WERI-Rb-1 (cell line): ENCODE measurements around the gene TPM1.

Source experiments
- DNase-seq: peaks from one replicate; pipeline ENCODE4 v3.0.0-alpha.2; 2020
- H3K27ac ChIP-seq: fragments of 250-450 bp; sonication (Bioruptor Pico); 2 replicates; pipeline ENCODE4 v1.5.1; 2020; ENCODE audit warnings: mild to moderate bottlenecking, moderate library complexity
- H3K27me3 ChIP-seq: fragments of 250-450 bp; sonication (Bioruptor Pico); 2 replicates; pipeline ENCODE4 v1.5.1; 2021; ENCODE audit warnings: mild to moderate bottlenecking, low read depth, moderate library complexity; ENCODE audit not compliant: insufficient read depth, severe bottlenecking
- H3K36me3 ChIP-seq: fragments of 250-450 bp; sonication (Bioruptor Pico); 2 replicates; pipeline ENCODE4 v1.5.1; 2020; ENCODE audit warnings: mild to moderate bottlenecking, moderate library complexity
- H3K4me3 ChIP-seq: 2 replicates; pipeline ENCODE4 v1.5.1; 2011; ENCODE audit warnings: low read depth, mild to moderate bottlenecking, control low read depth, low read length
- H3K9me3 ChIP-seq: fragments of 250-450 bp; sonication (Bioruptor Pico); 2 replicates; pipeline ENCODE4 v1.5.1; 2021; ENCODE audit warnings: mild to moderate bottlenecking, moderate library complexity; ENCODE audit not compliant: severe bottlenecking
- TF ChIP-seq, protein P1 (sequence below): IDR thresholded peaks from 2 replicates; pipeline ENCODE4 v1.5.1; 2011; ENCODE audit warnings: low read depth, mild to moderate bottlenecking, control low read depth, inconsistent platforms, low read length

TPM1 gene

GRCh38 chr15:63057468-63058345, 15.2 kb downstream of the TPM1 start:
- no peak for DNase-seq
- H3K36me3 ChIP-seq = peaks cover 60% of the 10 kb centered on the region
- no peaks in the 10 kb centered on the region for H3K27me3 ChIP-seq
- no peak overlapping the region for H3K4me3 ChIP-seq
- H3K9me3 ChIP-seq = no peaks in the 10 kb centered on the region
- no peak overlapping the region for H3K27ac ChIP-seq
- TF ChIP-seq, protein P1, sequence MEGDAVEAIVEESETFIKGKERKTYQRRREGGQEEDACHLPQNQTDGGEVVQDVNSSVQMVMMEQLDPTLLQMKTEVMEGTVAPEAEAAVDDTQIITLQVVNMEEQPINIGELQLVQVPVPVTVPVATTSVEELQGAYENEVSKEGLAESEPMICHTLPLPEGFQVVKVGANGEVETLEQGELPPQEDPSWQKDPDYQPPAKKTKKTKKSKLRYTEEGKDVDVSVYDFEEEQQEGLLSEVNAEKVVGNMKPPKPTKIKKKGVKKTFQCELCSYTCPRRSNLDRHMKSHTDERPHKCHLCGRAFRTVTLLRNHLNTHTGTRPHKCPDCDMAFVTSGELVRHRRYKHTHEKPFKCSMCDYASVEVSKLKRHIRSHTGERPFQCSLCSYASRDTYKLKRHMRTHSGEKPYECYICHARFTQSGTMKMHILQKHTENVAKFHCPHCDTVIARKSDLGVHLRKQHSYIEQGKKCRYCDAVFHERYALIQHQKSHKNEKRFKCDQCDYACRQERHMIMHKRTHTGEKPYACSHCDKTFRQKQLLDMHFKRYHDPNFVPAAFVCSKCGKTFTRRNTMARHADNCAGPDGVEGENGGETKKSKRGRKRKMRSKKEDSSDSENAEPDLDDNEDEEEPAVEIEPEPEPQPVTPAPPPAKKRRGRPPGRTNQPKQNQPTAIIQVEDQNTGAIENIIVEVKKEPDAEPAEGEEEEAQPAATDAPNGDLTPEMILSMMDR = no peak

DNA sequence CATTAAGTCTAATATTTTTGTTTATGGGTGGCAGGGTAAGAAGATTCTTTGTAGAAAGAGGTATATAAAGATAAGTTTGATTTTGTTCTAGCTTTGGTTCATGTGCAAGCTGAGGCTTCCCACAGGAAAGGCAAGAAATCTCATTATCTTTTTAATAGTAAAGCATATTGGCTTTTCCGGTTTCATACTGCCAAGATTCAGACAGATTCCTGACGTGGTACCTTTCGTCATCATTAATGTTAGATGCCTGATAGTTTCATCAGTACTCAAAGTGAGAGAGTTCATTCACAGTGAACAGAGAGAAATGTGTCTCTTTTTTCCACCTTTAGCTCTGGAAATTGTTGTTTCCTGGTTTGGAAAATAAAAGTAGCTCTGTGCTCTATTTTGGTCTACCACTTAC, 16.5 kb downstream of the TPM1 start:
- Histone ChIP-seq H3K36me3 (peaks cover 72% of the 10 kb centered on the region), H3K27ac (no peak overlapping the region), H3K27me3 (no peaks in the 10 kb centered on the region), H3K4me3 (no peak overlapping the region), H3K9me3 (no peaks in the 10 kb centered on the region)
- no peak for DNase-seq
- TF ChIP-seq, protein P1 = no peak

GRCh38 chr15:63059573-63060216, 17.1 kb downstream of the TPM1 start:
- H3K27ac ChIP-seq = no peak overlapping the region
- DNase-seq = no peak
- H3K36me3 ChIP-seq = peaks cover 74% of the 10 kb centered on the region
- TF ChIP-seq, protein P1 = no peak
- H3K9me3 ChIP-seq = no peaks in the 10 kb centered on the region
- no peak overlapping the region for H3K4me3 ChIP-seq
- H3K27me3 ChIP-seq = no peaks in the 10 kb centered on the region

DNA sequence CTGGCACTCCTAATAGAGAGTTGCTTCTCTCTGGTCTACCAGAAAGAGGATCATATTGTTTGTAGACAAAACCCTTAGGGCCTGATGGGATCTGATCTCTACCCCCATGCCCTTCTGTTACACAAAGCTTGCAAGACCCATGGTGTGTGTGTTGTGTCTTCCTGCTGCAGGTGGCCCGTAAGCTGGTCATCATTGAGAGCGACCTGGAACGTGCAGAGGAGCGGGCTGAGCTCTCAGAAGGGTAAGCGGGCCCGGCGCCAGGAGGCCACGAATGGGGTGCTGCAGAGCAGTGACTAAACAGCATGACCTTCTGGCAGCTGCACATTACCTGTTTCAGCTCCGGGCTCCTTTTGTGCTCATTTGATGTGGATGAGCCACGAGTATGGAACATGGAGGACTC, 18.2 kb downstream of the TPM1 start:
- no peaks in the 10 kb centered on the region for H3K27me3 ChIP-seq
- no peak overlapping the region for H3K27ac ChIP-seq
- H3K9me3 ChIP-seq = no peaks in the 10 kb centered on the region
- H3K4me3 ChIP-seq = no peak overlapping the region
- peaks cover 74% of the 10 kb centered on the region for H3K36me3 ChIP-seq
- TF ChIP-seq, protein P1 = no peak
- DNase-seq = no peak

DNA sequence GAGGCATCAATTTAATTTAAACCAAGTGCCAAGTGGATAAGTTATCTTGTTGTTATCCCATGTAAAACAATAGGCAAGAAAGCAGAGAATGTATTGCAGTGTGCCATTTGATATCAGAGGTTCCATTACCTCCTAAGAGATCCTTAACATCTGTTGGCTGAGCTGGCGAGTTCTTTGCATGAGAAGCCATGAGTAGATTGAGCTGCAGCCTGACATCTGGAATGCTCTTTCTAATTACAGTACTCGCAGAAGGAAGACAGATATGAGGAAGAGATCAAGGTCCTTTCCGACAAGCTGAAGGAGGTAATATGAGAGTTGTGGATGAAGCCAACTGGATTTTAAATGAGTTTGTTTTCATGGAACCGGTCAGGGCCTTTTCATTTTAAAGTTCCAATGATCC, 19.4 kb downstream of the TPM1 start:
- Histone ChIP-seq H3K27ac (no peak overlapping the region), H3K27me3 (no peaks in the 10 kb centered on the region), H3K4me3 (no peak overlapping the region), H3K9me3 (no peaks in the 10 kb centered on the region), H3K36me3 (peaks cover 71% of the 10 kb centered on the region)
- TF ChIP-seq, protein P1 = no peak
- DNase-seq = no peak
